Activated CD4-positive, alpha-beta T cell treated with anti-CD3 and anti-CD28 coated beads, Interleukin-2, amount 50 U/mL, for 48 hours (primary cell): ENCODE results near the gene CFAP61.

Experiments used
- DNase-seq, 2 experiments: peaks; one replicate each; pipeline ENCODE4 v3.0.0-alpha.2; 2020

CFAP61 gene

GRCh38 chr20:20369250-20370093 lies 317.1 kb downstream of the CFAP61 start:
- DNase-seq: peak; percentile 43 to 53

GRCh38 chr20:20370094-20370575 lies 317.8 kb downstream of the CFAP61 start:
- DNase-seq: no peak

DNA sequence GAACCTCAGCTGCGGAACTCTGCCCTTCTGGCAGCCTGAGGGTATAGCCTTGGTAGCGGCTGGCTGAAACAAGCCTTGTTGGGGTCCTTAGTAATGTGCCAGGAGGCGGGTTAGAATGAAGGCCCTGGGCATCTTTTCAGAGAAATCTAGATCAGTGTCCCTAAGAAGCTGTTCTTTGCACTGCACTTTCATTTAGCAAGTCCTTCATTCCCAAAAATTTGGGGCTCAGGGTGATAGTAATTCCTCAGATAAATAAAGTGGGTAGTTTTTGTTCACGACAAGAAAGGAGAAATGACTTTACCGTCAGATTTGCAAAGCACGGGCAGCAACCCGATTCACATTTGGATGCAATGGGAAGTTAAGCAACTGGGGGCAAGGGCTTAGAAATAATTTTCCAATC lies 318.8 kb downstream of the CFAP61 start:
- no peak for DNase-seq

DNA sequence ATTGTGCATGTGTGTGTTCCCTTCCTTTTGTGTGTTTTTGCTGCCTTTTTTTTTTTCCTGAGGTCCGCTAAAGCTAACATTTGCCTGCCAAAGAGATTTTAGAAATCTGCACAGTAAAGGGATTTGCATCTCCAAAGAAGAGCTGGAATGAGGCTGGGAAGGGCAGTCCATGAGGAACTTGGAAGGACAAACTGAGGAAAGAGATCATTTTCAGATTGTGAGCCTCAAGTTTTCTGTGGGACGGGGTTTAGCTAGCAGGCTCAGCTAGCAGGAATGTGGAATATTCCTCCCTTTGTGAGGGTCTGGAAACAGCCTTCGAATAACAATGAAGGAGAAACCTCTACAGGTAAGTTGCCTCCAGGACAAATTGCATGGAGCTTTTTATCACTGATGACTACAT lies 319.3 kb downstream of the CFAP61 start:
- DNase-seq: no peak

- DNase-seq: peak in 1 of 2 experiments; percentile 11
Observed at GRCh38 chr20:20373091-20373571, 320.8 kb downstream of the CFAP61 start.

DNA sequence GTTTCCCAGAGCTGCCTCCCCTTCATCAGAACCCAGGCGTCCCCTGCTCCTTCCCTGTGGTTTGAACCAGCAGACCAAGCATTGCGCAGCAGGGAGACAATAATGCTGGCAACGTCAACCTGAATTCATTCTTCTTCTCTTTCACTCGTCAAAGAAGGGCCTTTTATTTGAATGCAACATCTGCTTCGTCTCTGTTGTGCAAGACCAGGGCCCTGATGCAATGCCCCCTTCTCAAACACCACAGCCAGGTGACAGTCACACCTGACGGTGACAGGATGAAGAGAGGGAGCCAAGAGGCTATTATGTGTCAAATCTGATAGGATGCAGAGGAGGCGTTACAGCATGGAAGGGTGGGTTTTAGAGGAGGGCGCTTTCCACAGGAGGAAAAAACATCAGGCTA lies 323.5 kb downstream of the CFAP61 start:
- DNase-seq: no peak

DNA sequence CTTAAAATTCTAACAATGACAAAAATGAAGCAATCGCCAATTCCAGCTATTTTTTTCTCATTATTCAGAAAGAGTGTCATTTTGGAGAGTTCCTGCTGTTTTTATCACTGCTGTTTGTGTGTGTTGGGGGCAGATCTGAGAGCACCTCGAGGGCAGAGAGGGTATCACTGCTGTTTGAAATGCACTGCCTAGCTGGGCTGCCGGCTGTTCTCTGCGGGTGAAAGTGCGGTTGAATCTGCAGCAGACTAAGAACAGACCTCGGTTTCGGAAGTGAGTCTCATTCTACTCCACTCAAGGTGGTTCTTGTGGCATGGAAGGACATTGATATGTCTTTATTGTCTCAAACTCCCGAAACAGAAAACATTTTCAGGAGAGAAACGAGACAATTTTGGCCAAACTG lies 333.9 kb downstream of the CFAP61 start:
- DNase-seq: no peak

GRCh38 chr20:20390393-20390792 lies 338.1 kb downstream of the CFAP61 start:
- DNase-seq: no peak

DNA sequence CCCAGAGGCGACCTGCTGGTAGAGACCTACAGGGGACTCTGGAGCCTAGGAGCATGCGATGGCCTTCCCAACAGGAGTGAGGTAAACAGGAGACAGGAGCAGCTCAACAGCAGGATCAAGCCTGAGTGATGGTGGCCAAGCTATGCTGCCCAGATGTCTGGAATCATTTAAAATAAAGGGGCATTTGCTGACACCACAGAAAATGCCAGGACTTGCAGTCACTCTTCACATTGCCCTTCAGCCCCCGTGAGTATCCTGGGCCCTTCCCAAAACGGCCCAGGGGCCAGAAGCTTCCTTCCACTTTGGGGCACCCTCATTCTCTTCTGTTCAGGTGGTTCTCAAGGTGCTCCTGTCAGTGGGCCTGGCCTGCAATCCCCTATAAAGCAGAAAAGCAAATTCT lies 338.8 kb downstream of the CFAP61 start:
- DNase-seq: no peak

DNA sequence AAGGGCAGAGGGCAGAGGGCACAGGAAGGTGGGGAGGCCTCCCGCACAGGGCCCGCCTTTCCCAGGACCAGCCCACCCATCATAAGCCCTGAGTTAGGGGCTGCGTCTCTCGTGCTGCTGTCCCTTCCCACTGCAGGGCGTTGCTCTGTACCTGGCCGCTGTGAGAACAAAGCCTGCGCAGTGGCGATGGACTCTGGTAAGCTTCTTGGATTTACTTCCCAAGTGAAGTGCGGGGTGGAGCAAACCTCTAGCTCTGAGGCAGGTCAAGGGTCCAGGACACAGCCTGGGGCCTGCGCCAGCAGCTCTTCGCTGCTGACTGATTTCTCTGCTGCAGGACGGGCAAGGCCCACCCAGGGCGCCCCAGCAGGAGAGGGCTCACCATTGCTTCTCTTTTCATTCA lies 339.4 kb downstream of the CFAP61 start:
- DNase-seq: no peak

DNA sequence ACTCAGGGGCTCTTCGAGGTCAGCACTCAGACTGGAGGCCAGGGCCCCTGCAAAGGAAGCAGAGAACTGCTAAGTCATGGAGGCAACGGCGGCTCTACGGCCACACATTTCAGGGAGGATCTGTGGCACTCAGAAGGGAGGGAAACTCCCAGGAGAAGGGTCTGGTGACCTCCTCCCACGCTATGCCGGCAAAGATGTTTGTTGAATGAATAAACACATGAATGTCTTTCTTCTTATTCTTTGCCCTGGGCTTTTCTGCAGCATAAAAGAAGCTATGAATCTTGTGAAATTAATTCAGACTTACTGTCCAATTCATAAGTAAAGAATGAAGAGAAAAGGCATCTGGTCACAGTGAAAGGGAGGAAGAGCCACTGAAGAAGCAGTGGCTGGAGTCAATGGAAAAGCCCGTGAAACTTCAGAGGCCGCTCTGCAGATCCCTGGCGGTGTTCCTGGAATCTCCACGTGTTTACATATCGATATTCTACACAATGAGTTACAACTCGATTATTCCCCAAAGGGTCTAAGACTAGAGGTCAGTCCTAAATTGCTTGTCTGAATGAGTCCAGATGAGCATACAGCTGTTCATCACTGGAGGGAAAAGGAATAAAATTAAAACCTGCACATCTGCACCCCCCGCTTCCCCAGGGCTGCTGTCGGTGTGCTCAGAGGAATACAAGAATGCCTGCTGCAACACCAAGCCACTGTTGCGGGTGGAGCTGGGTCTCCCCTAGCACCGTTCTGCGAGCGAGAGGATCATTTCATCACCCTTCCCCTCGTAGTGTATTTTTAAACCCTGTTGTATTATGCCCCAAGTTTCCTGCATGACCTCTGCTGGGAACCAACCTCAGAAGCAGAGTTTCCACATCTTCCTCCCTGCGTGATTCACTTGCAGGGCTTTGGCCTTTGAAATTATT lies 341.1 kb downstream of the CFAP61 start:
- no peak for DNase-seq

DNA sequence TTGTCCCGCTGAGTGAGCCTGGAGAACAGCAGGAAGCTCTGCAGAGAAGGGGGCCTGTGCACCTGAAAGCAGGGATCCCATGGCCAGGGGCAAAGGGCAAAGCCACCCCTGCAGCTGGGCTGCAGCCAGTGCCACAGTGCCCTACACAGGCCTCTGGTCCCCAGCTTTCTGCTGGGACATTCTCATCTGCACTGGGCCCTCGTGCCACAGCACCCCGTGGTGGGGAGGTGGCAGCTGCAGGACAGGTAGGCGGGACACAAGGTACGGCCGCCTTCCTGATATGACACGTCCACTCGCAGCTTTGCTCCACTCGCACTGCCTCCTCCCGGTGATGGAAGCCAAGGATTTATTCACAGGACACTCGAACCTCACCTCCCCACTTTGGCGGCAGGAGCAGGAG lies 342.8 kb downstream of the CFAP61 start:
- no peak for DNase-seq

DNA sequence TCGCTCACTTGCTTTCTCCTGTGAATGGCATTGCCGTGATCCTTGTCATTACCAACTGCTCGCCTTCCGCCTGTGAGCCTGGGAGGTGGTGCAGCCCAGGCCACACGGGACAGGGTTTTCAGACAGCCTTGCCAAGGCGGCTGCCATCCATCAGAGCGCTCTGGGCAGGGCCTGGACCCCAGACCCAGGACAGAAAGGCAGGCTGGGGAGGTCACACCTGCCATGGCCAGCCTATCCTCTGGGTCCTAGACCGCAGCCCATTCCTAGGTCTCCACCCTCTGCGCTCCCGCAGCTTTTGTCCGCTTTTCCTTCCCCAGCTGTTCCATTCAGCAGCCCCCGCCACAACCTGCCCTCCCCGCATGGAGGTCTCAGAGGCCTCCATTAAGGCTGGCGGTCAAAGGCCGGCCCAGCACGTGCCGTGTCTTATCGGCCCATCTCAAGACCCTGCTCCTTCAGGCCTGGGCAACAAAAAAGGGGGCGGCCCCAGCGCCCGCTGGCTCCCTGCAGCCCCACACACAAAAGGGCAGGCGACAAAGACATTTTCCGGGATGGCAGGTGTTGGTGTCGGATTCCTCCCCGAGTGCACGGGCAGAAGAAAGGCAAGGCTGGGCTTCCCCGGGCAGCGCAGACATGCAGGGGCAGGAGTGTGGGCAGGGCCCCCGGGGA lies 343.7 kb downstream of the CFAP61 start:
- DNase-seq: no peak

DNA sequence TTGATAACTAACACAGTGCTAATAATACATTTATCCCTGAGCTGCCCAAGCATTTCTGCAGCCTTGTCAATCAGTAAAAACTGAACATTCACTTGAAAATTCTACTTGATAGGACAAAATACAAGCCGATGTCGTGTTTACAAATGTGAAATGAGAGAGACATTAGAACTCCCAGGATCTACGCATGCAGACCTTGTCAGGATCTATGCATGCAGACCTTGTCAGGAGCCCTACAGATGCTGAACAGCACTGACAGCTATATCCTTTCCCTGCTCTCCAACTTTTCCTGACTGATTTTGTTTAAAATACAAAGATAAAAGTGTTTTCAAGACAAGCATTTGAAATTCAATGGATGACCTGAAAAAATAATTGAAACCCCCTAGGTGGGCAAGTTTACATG lies 344.5 kb downstream of the CFAP61 start:
- DNase-seq: no peak

- no peak for DNase-seq
Observed at GRCh38 chr20:20398123-20398522, 345.8 kb downstream of the CFAP61 start.

- DNase-seq: no peak
Observed at GRCh38 chr20:20399531-20400500, 347.5 kb downstream of the CFAP61 start.

DNA sequence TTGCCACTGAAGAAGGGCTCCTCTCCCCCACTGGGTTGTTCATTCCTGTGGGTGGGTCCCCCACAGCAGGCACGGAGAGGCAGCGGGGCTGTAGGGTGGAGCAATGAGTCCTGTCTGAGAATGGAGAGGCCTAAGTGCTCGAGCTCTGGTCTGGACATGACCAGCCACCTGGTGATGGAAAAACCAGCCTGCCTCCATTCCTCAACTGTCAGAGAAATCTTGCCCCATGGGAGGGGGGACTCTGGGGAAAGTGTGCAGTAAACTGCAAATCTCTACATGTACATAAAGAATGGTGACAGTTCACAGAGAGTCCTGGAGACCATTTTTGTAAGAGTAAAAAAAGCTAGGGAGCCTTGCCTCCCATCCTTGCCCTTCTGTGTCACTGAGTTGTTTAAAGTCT lies 349.7 kb downstream of the CFAP61 start:
- no peak for DNase-seq

DNA sequence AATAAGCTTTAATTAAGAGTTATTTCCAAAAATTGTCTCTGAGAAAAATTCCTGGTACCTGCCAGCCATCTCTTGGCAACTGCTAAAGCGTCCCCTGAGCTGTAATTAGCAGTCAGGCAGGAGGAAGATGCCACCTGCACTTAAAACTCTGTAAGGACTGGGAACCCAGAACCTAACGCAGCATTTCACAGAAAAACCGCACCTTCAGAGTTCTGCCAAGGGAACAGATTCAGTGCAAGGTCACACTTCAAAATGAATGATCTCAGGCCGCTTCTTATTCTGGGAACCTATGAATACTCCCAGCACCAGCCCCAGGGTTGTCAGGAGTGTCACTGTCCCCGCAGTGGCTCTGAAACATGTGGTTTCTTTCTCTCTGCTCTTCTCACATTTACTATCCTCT lies 352.3 kb downstream of the CFAP61 start:
- no peak for DNase-seq

- no peak for DNase-seq
Observed at GRCh38 chr20:20405623-20406022, 353.3 kb downstream of the CFAP61 start.

- no peak for DNase-seq
Observed at GRCh38 chr20:20406306-20406705, 354.0 kb downstream of the CFAP61 start.

DNA sequence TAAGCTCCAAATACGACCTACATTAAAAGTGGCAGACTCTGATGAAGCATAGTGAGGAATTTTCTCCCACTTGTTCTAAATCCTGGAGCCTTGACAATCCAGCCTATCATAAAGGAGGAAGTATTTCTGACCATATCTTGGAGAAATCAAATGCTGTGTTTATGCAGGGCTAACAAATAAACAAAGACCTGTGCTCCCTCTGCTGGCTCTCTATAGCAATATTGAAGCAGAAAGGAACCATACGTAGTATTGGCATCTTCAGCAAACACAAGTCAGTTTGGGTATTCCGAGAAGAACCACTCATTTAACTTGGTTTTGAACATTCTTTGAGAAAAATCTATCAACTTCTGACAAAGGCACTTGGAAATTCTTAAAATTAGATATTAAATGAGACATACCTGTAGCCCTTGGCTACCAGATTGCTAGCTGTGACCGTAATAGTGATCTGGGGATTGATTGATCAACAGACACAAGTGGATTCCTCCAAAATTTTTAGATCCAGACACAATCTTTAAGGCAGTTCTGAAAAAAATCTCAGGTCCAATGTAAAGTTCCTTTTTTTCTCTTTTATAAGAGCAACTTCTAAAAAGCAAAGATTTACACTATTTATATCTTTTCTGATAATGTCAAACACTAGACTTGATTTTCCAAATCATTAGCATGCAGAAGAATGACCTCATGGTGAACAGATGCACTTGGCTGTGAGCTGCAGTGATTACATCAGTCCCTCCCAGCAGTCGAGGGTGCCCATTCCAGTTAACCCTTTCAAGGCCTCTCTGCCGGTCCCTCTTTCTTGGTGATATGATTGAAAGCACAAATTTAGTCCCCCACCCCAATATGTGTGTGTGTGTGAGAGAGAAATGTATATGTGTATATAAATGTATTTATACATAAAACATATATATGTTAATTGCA lies 355.8 kb downstream of the CFAP61 start:
- DNase-seq: no peak
